HCT116 (cell line): Measurements from ENCODE around the gene ATP6V1B1. TPM values are rescaled to one million over a fixed set of nuclear protein-coding genes. Genes with fewer than 3 reads are reported as not detected.

ENCODE experiments used
- ATAC-seq: fragments of 200-7000 bp; cut with Tn5 transposase; 2 replicates; pipeline ENCODE4 v1.9.1; 2020; ENCODE audit warnings: mild to moderate bottlenecking, moderate library complexity
- BruUV-seq: library from RNA; stranded (reverse); fragments of 400-500 nt; replicated peaks from 2 replicates; lab custom pipeline; 2021; lab: Mats Ljungman, UMichigan
- CTCF ChIA-PET: fragments of 300-600 bp; sonication (Branson Sonifier 250); formaldehyde crosslinking; loops from one replicate; lab custom pipeline; 2021; ENCODE audit warnings: antibody characterized with exemption; lab: Charles Lee
- POLR2A ChIA-PET: fragments of 300-600, 350-600 bp; sonication (Branson Sonifier 250); formaldehyde crosslinking; loops from one replicate; lab custom pipeline; 2021; ENCODE audit warnings: antibody characterized with exemption; lab: Charles Lee
- RAD21 ChIA-PET, 2 experiments: fragments of 300-600 bp; sonication (Branson Sonifier 250); formaldehyde crosslinking; loops; one replicate each; lab custom pipeline; 2023; ENCODE audit warnings: low total read pairs in 2 of 2; ENCODE audit not compliant: uncharacterized antibody in 2 of 2, unreplicated experiment in 2 of 2, low non-redundant PET in 1 of 2; lab: Charles Lee
- DNase-seq: peaks from one replicate; pipeline ENCODE4 v3.0.0-alpha.2; 2010; ENCODE audit warnings: low read depth, low spot score
- H2AFZ ChIP-seq: fragments of 200-600 bp; shearing (Covaris generic), sonication (generic); 2 replicates; pipeline ENCODE4 v1.6.1; 2017; ENCODE audit warnings: low read depth, mixed run types, mixed read lengths, antibody characterized with exemption, low read length; ENCODE audit not compliant: poor library complexity, severe bottlenecking
- H3K27ac ChIP-seq: 2 replicates; pipeline ENCODE4 v1.5.1; 2012; ENCODE audit warnings: low read depth, low read length
- H3K27me3 ChIP-seq: fragments of 200-600 bp; sonication (generic); 2 replicates; pipeline ENCODE4 v1.6.1; 2016; ENCODE audit warnings: mixed run types, low read length, mixed read lengths; ENCODE audit not compliant: insufficient read depth
- H3K36me3 ChIP-seq, 2 experiments: fragments of 200-500 bp in 1 of 2; fragments of 200-600 bp in 1 of 2; sonication (Bioruptor generic) in 1 of 2; sonication (generic) in 1 of 2; 2 replicates each; pipeline versions ENCODE4 v1.5.1 to v1.6.1; 2014 to 2016; ENCODE audit warnings: low read length in 2 of 2, inconsistent platforms in 1 of 2, mixed read lengths in 1 of 2, mixed run types in 1 of 2; ENCODE audit not compliant: insufficient read depth in 2 of 2, control insufficient read depth in 1 of 2
- H3K4me1 ChIP-seq, 2 experiments: fragments of 200-600 bp in 1 of 2; sonication (generic) in 1 of 2; 2 replicates each; pipeline versions ENCODE4 v1.5.1 to v1.6.1; 2012 to 2017; ENCODE audit warnings: low read length in 2 of 2, inconsistent platforms in 1 of 2, mild to moderate bottlenecking in 1 of 2, mixed read lengths in 1 of 2, mixed run types in 1 of 2, moderate library complexity in 1 of 2; ENCODE audit not compliant: insufficient read depth in 2 of 2, control insufficient read depth in 1 of 2
- H3K4me2 ChIP-seq: fragments of 200-600 bp; sonication (generic); 2 replicates; pipeline ENCODE4 v1.6.1; 2017; ENCODE audit warnings: mixed run types, low read length, mixed read lengths
- H3K4me3 ChIP-seq, 2 experiments: fragments of 200-600 bp in 1 of 2; sonication (generic) in 1 of 2; replicated peaks in 1 of 2; 2 replicates each; pipeline ENCODE4 v1.5.1; 2011 to 2016; ENCODE audit warnings: low read length in 2 of 2, control low read depth in 1 of 2, low read depth in 1 of 2, mild to moderate bottlenecking in 1 of 2, mixed read lengths in 1 of 2, mixed run types in 1 of 2
- H3K79me2 ChIP-seq: fragments of 200-600 bp; sonication (generic); 2 replicates; pipeline ENCODE4 v1.6.1; 2017; ENCODE audit warnings: mild to moderate bottlenecking, mixed run types, low read length, moderate library complexity, mixed read lengths; ENCODE audit not compliant: insufficient read depth
- H3K9ac ChIP-seq: fragments of 200-600 bp; sonication (generic); 2 replicates; pipeline ENCODE4 v1.6.1; 2016; ENCODE audit warnings: low read length, mixed read lengths
- H3K9me2 ChIP-seq: fragments of 200-600 bp; sonication (generic), shearing (Covaris generic); 2 replicates; pipeline ENCODE4 v1.6.1; 2017; ENCODE audit warnings: mixed run types, mild to moderate bottlenecking, moderate library complexity; ENCODE audit not compliant: insufficient read depth
- H3K9me3 ChIP-seq, 2 experiments: fragments of 200-500 bp in 1 of 2; fragments of 200-600 bp in 1 of 2; sonication (Bioruptor generic) in 1 of 2; sonication (generic) in 1 of 2; 2 replicates each; pipeline ENCODE4 v1.6.1; 2014 to 2017; ENCODE audit warnings: low read length in 2 of 2, mixed read lengths in 2 of 2, inconsistent platforms in 1 of 2, low read depth in 1 of 2, mild to moderate bottlenecking in 1 of 2, mixed run types in 1 of 2, moderate library complexity in 1 of 2; ENCODE audit not compliant: control insufficient read depth in 1 of 2, insufficient read depth in 1 of 2
- H4K20me1 ChIP-seq: fragments of 200-600 bp; sonication (generic), shearing (Covaris generic); 2 replicates; pipeline ENCODE4 v1.6.1; 2017; ENCODE audit warnings: mixed run types, mild to moderate bottlenecking, moderate library complexity; ENCODE audit not compliant: insufficient read depth
- CBX3 ChIP-seq: IDR thresholded peaks from 2 replicates; pipeline ENCODE4 v1.6.1; 2012; ENCODE audit warnings: low read depth
- CEBPB ChIP-seq: IDR thresholded peaks from 2 replicates; pipeline ENCODE4 v1.6.1; 2012; ENCODE audit warnings: low read depth
- EGR1 ChIP-seq: IDR thresholded peaks from 2 replicates; pipeline ENCODE4 v1.6.1; 2012; ENCODE audit warnings: low read depth
- EZH2phosphoT487 ChIP-seq: fragments of 200-600 bp; IDR thresholded peaks from 2 replicates; pipeline ENCODE4 v1.6.1; 2018; ENCODE audit warnings: antibody characterized with exemption, borderline replicate concordance
- FOSL1 ChIP-seq: IDR thresholded peaks from 2 replicates; pipeline ENCODE4 v1.6.1; 2012; ENCODE audit warnings: low read depth
- POLR2A ChIP-seq: IDR thresholded peaks from 2 replicates; pipeline ENCODE4 v1.7.0; 2011; ENCODE audit warnings: borderline replicate concordance; ENCODE audit not compliant: insufficient read depth, insufficient read length; ENCODE audit errors: extremely low read depth
- SP1 ChIP-seq: IDR thresholded peaks from 2 replicates; pipeline ENCODE4 v1.6.1; 2012; ENCODE audit warnings: low read depth
- intact Hi-C: fragments of 100-400 bp; cut with micrococcal nuclease; formaldehyde crosslinking; loops from 2 replicates; pipeline ENCODE4 v1.10.0; 2022
- total RNA-seq: library from RNA; stranded (reverse); gene quantifications from one replicate; pipeline ENCODE4 v1.2.1, GENCODE V29; 2021; ENCODE audit not compliant: unreplicated experiment
- TF ChIP-seq, protein P1 (sequence below), 3 experiments: fragments of 200-600 bp in 1 of 3; sonication (generic) in 1 of 3; IDR thresholded peaks in 2 of 3; conservative IDR thresholded peaks in 1 of 3; 2 replicates each; pipeline ENCODE4 v1.5.1; 2012 to 2017; ENCODE audit warnings: low read depth in 2 of 3, low read length in 2 of 3, antibody characterized with exemption in 1 of 3, borderline replicate concordance in 1 of 3, control low read depth in 1 of 3, mild to moderate bottlenecking in 1 of 3, mixed read lengths in 1 of 3, mixed run types in 1 of 3, moderate library complexity in 1 of 3; ENCODE audit not compliant: insufficient read depth in 1 of 3
- TF ChIP-seq, protein P2 (sequence below): IDR thresholded peaks from 2 replicates; pipeline ENCODE4 v1.6.1; 2012; ENCODE audit warnings: low read depth
- TF ChIP-seq, protein P3 (sequence below): IDR thresholded peaks from 2 replicates; pipeline ENCODE4 v1.6.1; 2012

The ATP6V1B1 gene
- total RNA-seq, 1 experiment from 2014 or later, result 0.74 TPM

DNA sequence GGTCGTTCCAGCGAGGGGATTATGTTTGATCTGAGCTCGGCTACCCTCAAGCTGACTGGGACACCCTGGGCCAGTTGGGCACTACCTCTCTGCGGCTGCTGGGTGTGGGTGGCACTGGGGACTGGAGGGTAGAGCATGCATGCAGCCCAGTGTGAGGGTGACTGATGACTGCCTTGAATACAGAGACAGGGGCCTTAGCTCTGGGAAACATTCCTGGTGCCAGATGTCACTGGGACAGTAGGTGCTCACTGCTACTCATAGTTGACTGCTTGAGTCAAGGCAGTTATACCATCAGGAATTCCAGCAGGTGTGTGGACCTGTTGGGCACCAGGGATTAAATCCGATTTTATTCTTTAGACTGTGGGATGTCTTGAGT, 33.6 kb upstream of the ATP6V1B1 start:
- BruUV-seq, result no TSS peak

More for the DNA sequence above, 33.6 kb upstream of the ATP6V1B1 start:
- ChIA-PET POLR2A (no interaction called here), CTCF (no interaction called here), RAD21 (no interaction called here)
- Histone ChIP-seq H3K9me2 (no peaks in the 10 kb centered on the region), H3K79me2 (no peaks in the 10 kb centered on the region), H3K36me3 (no peaks in the 10 kb centered on the region), H3K9me3 (no peaks in the 10 kb centered on the region), H3K4me3 (no peak overlapping the region), H3K27ac (no peak overlapping the region), H3K9ac (no peak overlapping the region), H3K4me1 (no peaks in the 10 kb centered on the region; a peak in 1 of 4 replicates), H2AFZ (no peak overlapping the region), H4K20me1 (no peaks in the 10 kb centered on the region), H3K4me2 (no peak overlapping the region), H3K27me3 (no peaks in the 10 kb centered on the region)
- intact Hi-C loops, result no loop called here
- TF ChIP-seq, protein P1, sequence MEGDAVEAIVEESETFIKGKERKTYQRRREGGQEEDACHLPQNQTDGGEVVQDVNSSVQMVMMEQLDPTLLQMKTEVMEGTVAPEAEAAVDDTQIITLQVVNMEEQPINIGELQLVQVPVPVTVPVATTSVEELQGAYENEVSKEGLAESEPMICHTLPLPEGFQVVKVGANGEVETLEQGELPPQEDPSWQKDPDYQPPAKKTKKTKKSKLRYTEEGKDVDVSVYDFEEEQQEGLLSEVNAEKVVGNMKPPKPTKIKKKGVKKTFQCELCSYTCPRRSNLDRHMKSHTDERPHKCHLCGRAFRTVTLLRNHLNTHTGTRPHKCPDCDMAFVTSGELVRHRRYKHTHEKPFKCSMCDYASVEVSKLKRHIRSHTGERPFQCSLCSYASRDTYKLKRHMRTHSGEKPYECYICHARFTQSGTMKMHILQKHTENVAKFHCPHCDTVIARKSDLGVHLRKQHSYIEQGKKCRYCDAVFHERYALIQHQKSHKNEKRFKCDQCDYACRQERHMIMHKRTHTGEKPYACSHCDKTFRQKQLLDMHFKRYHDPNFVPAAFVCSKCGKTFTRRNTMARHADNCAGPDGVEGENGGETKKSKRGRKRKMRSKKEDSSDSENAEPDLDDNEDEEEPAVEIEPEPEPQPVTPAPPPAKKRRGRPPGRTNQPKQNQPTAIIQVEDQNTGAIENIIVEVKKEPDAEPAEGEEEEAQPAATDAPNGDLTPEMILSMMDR (IDR thresholded peaks at IDR 0.05 in 2 of 3, conservative IDR thresholded peaks at IDR 0.05 in 1 of 3; ENCODE audit: borderline replicate concordance in 1 of 3, insufficient read depth in 1 of 3, low read depth in 2 of 3, low read length in 2 of 3), result no peak
- TF ChIP-seq POLR2A, result no peak
- no peak for TF ChIP-seq CEBPB
- no peak for TF ChIP-seq EGR1
- no peak for TF ChIP-seq SP1
- TF ChIP-seq, protein P2, sequence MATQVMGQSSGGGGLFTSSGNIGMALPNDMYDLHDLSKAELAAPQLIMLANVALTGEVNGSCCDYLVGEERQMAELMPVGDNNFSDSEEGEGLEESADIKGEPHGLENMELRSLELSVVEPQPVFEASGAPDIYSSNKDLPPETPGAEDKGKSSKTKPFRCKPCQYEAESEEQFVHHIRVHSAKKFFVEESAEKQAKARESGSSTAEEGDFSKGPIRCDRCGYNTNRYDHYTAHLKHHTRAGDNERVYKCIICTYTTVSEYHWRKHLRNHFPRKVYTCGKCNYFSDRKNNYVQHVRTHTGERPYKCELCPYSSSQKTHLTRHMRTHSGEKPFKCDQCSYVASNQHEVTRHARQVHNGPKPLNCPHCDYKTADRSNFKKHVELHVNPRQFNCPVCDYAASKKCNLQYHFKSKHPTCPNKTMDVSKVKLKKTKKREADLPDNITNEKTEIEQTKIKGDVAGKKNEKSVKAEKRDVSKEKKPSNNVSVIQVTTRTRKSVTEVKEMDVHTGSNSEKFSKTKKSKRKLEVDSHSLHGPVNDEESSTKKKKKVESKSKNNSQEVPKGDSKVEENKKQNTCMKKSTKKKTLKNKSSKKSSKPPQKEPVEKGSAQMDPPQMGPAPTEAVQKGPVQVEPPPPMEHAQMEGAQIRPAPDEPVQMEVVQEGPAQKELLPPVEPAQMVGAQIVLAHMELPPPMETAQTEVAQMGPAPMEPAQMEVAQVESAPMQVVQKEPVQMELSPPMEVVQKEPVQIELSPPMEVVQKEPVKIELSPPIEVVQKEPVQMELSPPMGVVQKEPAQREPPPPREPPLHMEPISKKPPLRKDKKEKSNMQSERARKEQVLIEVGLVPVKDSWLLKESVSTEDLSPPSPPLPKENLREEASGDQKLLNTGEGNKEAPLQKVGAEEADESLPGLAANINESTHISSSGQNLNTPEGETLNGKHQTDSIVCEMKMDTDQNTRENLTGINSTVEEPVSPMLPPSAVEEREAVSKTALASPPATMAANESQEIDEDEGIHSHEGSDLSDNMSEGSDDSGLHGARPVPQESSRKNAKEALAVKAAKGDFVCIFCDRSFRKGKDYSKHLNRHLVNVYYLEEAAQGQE, result no peak
- TF ChIP-seq, protein P3, sequence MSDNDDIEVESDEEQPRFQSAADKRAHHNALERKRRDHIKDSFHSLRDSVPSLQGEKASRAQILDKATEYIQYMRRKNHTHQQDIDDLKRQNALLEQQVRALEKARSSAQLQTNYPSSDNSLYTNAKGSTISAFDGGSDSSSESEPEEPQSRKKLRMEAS, result no peak
- no peak for TF ChIP-seq EZH2phosphoT487
- no peak for TF ChIP-seq CBX3
- TF ChIP-seq FOSL1, result no peak
- no peak for ATAC-seq
- DNase-seq, result no peak
